GM18868 (cell line): ENCODE results near the gene CDK2.
"Not testable (repeated sequence)": the region's sequence is repeated elsewhere in the genome, so short reads cannot be mapped to it uniquely, and the experiment has no call there.

Experiments
- ATAC-seq: cut with Tn5 transposase; IDR thresholded peaks from one replicate; pipeline ENCODE4 v1.9.1; 2021; ENCODE audit warnings: mild to moderate bottlenecking, moderate library complexity; ENCODE audit not compliant: unreplicated experiment

Gene CDK2

DNA sequence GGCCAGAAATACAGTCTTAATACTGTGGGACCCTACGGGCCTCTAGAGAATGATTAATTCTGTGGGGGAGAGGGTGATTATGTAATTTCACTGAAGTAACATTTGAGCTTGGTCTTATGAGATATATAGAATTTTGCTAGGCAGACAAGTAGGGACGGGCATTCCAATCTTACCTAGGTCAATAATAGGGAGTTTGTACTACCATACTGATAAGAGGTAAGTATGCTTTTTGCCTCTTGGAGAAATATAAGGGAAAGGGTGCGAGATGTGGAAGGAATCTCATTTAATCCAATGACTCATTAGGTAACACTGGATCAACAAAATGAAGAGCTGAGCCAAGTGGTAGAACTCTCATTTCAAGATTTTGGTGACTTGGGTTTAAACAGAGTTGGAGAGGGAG is 12.4 kb downstream of the CDK2 start:
- no peak for ATAC-seq

DNA sequence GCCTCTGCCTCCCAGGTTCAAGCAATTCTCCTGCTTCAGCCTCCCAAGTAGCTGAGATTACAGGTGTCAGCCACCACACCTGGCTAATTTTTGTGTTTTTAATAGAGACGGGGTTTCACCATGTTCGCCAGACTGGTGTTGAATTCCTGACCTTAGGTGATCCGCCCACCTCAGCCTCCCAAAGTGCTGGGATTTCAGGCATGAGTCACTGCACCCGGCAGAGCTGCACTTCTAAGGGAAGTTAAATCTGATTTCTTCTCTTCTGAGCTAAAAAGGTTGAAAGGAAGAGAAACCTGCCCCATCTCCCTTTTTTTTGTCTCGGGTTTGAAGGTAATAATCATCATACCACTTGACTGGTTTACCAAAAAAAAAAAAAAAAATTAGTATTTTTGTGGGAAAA is 15.3 kb downstream of the CDK2 start:
- ATAC-seq = not testable (repeated sequence)

DNA sequence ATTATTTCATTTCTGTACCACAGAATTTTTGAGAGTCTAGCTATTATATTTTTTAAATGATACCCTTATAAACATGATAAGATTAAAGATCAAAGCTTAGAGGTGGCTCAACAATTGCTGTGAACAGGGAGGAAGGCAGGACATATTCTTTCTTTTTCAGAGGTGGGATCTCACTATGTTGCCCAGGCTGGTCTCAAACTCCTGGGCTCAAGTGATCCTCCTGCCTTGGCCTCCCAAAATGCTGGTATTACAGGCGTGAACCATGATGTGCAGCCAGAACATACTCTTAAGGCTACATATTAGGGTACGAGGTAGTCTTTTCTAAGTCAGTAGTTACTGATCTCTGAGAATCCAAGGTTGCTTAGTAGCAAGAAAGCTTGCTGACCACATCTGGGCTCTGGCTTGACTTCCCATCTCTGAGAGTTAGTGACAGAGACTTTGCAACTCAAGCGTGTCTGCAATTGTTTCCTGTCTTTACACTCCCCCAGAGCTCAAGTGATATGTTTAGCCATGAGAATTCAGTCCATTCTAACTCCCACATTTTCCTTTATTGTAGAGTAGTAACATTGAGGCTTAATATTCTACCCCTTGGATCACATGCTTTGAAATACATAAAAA is 15.8 kb downstream of the CDK2 start:
- ATAC-seq = peak; percentile 91

DNA sequence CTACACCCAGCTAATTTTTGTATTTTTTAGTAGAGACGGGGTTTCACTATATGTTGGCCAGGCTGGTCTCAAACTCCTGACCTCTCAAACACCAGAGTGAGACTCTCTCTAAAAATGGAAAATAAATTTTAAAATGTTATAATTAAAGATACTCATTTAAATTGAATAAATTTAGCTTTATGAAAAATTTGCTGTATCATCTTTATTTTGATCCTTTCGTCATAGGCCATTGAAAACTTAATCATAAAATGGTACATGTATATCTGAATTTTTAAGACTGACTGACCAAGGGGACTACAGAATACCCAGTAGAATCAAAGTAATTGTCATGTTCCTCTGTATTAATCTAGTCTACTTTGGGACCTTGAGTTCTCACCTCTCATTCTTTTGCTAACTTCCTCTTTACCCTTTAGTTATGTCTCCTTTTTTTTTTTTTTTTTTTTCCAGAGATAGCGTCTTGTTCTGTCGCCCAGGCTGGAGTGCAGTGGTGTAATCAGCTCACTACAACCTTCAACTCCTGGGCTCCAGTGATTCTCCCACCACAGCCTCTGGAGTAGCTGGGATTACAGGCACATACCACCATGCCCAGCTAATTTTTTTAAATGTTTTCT is 16.7 kb downstream of the CDK2 start:
- no peak for ATAC-seq

DNA sequence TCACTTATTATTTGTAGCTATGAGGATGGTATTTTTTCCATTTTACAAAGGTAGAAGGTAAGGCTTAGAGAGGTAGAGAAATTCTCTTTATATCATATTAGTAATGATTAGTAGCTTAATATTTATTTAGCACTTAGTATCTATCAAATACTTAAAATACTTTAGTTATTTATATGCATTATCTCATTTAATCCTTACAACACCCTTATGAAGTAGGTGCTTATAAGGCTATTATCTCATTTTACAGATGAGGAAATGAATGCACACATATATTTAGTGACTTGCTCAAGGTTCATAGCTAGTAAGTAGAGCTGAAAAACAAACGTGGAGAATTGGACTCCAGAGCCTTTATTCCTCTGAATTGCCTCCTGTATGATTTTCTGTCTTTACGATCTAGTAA is 18.2 kb downstream of the CDK2 start:
- no peak for ATAC-seq

DNA sequence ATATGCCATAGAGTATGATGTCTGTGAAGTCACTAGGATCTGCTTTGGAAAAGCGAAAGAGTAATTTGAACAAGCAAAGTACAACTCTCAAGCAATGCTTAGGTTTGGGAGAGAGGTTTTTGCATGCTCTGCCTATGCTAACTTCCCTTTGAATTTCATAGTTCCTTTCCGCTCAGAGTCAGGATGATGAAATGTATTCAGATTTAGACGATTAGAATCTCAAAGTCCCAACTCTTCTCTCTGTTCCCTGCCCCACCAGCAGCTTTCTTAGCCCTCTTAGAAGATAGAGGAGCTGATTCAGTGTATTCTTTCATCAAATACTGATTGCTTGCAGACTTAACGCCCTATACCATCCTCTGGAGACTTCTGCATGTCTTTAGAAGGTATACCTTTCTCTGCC is 18.7 kb downstream of the CDK2 start:
- no peak for ATAC-seq

DNA sequence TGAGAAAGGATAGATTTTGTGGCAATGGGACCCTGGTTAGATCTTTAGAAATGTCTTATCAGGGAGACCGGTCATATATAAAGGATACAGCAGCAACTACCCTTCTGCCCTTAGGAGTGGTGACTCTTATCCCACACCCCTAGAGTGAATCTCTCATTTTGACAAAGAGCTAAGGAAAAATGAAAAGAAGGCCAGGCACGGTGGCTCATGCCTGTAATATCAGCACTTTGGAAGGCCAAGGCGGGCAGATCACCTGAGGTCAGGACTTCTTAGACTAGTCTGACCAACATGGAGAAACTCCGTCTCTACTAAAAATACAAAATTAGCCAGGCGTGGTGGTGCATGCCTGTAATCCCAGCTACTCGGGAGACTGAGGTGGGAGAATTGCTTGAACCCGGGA is 19.3 kb downstream of the CDK2 start:
- not testable (repeated sequence) for ATAC-seq

DNA sequence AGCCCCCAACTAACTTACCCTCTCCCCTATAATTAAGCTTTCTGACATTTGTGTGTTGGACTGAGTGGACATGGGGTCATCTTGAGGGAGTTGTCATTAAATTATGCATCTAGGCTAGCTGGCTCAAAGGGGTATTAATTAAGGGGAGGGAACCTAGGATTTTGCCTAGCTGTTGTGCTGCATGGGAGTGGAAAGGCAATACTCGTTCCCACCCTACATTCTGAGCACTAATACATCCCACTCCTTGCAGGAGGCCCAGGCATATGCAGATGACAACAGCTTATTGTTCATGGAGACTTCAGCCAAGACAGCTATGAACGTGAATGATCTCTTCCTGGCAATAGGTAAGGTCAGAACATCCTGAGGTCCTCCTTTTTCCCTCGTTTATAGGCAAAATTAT is 24.5 kb downstream of the CDK2 start:
- no peak for ATAC-seq

DNA sequence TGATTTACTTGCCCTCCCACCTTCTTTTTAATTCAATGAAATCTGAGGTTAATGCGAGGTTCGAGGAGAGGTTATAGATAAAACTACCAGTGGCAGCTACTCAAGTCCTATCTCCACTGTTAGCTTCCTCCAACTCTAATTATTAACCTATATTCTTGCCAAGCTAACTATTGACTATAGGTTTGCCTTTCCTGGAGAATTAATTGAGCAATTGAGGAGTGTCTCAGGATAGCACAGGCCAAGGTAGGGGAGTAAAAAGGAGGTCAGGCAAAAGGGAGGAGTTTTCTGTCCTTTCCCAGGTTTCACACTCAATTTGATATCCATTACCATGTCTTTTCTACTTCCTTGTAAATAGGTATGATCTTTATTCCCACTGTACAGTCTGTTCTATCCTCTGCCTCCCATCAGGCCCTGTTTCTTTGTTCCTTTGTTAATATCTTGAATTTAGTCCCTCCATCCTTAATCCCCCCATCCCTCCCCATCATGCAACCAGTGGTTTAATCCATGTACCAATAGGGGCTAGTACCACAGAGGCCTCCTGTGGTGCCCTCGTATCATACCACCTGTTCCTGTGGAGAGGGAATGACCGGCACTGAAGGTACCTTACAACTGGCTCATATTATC is 26.7 kb downstream of the CDK2 start:
- no peak for ATAC-seq

DNA sequence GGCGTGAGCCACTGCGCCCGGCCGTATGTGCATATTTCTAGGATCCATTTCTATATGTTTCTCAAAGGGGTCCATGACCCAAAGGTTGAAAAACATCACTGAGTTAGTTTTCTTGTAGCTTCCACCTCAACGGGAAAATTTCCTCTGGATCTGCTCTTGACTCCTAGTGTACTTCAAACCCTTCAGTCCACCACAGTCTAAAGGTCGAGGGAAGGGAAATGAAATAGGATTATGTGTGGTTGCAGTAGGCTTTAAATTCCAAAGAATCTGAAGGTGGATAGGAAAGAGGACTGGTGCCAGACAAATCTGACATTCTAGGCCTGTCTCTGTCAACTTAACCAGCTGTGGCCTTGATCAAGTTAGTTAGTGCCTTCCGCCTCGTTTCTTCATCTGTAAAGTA is 28.7 kb downstream of the CDK2 start:
- no peak for ATAC-seq

DNA sequence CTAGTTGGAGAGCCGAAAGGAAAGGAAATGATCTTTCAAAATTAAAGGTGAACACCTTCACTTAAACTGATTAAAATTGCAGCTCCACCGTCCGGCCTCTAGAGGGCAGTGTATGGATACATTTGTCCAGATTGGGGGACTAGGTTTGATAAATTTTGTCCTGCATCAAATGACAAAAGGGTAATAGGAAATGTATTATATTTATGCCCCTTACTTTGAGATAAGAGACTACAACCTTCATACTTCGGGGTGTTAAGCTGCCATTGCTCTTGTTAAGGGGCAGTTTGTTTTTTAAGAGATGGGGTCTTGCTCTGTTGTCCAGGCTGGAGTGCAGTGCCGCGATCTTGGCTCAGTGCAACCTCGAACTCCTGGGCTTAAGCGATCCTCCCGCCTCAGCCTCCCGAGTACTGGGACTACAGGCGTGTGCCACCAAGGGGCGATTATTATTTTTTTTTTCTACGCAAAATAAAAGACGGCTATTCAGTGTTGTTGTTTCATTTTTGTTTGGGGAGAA is 29.6 kb downstream of the CDK2 start:
- no peak for ATAC-seq

DNA sequence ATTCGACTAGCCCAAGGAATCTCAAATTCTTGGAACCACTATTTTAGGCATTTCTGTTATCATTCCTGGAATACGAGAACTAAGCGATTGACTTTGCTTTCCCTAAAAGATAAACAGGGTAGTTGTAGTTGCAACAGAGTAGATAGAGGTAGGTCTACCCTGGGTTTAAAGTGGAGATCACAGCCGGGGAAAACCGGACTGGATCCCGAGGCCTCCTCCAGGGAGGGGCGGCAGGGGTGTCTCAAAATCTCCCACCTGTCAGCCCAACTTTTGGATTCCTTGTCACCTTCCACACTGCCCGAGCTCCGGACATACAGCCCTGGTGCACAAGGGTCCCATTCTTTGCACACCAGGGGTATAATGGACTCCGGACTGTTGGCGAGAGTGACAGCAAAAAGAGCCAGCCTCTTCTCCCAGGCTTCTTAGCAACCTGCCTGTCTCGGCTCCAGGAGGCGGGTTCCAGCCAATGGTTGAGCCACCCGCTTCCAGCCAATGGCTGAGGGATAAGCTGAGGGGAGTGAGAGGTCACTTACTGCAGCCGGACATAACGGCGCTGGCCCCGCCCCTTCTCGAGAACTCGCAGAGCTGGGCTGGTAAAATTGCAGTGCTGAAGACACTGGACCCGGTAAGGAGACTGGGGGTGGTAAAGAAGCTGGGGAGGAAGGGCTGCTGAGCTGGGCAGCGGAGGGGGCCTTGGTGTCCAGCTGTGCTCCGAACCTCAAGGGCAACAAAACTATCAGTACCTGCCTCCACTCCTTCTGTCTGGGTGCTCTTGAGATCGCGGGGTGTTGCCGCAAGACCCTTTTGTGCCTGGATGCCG is 30.3 kb downstream of the CDK2 start, which contains the start of gene SUOX:
TSS of gene SUOX (plus strand) at position 562 of the 820 bp plus-strand sequence. CDS start 4,946 bp downstream, outside the sequence.
- peak; percentile 99 for ATAC-seq

DNA sequence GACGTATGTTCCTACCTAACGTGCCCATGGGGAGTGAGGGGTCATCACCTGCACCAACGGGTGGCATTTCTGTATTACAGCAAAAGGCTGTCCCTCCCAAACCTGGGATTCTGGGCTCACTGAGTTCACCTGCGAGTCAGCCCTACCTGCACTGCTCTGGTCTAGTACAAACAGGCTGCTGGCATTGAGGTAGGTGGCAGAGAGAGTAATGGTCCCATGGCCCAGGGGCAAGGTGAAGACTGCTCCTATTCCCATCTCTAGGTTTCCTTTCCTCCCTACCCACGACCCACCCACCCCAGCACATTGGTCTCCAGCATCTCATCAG is 30.9 kb downstream of the CDK2 start:
- ATAC-seq = no peak

DNA sequence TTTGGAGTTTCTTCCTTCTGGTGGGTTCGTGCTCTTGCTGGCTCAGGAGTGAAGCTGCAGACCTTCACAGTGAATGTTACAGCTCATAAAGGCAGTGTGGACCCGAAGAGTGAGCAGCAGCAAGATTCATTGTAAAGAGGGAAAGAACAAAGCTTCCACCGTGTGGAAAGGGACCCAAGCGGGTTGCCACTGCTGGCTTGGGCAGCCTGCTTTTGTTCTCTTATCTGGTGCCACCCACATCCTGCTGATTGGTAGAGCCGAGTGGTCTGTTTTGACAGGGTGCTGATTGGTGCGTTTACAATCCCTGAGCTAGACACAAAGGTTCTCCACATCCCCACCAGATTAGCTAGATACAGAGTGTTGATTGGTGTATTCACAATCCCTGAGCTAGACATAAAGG is 32.9 kb downstream of the CDK2 start:
- ATAC-seq = not testable (repeated sequence)

DNA sequence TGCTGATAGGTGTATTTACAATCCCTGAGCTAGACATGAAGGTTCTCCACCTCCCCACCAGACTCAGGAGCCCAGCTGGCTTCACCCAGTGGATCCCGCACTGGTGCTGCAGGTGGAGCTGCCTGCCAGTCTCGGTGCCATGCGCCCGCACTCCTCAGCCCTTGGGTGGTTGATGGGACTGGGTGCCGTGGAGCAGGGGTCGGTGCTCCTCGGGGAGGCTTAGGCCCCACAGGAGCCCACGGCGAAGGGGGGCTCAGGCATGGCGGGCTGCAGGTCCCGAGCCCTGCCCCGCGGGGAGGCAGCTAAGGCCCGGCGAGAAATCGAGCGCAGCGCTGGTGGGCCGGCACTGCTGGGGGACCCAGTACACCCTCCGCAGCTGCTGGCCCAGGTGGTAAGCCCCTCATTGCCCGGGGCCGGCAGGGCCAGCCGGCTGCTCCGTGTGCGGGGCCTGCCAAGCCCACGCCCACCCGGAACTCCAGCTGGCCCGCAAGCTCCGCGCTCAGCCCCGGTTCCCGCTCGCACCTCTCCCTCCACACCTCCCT is 33.4 kb downstream of the CDK2 start:
- not testable (repeated sequence) for ATAC-seq

DNA sequence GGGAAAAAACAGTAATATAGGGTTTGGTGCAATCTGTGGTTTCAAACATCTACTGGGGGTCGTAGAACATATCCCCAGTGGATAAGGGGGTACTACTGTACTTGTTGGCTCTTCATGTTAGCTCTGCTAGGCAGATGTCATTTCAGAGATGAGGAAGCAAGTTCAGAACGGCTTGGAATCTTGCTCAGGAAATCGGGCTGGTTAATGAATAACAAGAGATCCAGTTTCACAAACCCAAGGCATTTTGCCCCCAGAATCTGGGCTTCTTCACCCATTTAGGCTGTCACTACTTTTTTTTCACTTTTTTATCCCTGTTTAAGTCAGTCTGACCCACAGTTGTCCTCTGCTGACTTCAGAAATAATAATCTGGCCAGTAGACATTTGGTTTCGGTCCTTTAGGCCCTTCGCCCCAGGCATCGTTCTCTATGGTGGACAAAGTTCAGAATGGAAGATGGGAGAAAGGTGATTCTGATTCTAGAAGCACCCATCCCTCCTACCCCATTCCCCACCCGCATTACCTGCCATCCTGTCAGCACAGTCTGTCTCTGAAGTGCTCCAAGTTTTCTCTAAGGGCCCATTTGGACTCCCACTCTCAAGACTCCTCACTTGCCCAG is 35.0 kb downstream of the CDK2 start:
- no peak for ATAC-seq

DNA sequence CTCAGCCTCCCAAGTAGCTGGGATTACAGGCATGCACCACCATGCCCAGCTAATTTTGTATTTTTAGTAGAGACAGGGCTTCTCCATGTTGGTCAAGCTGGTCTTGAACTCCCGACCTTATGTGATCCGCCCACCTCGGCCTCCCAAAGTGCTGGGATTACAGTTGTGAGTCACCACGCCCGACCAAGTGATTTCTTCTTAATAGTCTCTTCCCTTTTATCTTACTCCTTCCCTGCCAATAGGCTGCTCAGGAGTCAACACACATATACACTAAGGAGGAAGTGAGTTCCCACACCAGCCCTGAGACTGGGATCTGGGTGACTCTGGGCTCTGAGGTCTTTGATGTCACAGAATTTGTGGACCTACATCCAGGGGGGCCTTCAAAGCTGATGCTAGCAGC is 36.7 kb downstream of the CDK2 start:
- ATAC-seq = not testable (repeated sequence)

DNA sequence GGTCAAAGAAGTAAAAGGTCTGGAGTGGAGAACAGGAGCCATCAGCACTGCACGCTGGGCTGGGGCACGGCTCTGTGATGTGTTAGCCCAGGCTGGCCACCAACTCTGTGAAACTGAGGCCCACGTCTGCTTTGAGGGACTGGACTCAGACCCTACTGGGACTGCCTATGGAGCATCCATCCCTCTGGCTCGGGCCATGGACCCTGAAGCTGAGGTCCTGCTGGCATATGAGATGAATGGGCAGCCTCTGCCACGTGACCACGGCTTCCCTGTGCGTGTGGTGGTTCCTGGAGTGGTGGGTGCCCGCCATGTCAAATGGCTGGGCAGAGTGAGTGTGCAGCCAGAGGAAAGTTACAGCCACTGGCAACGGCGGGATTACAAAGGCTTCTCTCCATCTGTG is 37.6 kb downstream of the CDK2 start:
- ATAC-seq = no peak

DNA sequence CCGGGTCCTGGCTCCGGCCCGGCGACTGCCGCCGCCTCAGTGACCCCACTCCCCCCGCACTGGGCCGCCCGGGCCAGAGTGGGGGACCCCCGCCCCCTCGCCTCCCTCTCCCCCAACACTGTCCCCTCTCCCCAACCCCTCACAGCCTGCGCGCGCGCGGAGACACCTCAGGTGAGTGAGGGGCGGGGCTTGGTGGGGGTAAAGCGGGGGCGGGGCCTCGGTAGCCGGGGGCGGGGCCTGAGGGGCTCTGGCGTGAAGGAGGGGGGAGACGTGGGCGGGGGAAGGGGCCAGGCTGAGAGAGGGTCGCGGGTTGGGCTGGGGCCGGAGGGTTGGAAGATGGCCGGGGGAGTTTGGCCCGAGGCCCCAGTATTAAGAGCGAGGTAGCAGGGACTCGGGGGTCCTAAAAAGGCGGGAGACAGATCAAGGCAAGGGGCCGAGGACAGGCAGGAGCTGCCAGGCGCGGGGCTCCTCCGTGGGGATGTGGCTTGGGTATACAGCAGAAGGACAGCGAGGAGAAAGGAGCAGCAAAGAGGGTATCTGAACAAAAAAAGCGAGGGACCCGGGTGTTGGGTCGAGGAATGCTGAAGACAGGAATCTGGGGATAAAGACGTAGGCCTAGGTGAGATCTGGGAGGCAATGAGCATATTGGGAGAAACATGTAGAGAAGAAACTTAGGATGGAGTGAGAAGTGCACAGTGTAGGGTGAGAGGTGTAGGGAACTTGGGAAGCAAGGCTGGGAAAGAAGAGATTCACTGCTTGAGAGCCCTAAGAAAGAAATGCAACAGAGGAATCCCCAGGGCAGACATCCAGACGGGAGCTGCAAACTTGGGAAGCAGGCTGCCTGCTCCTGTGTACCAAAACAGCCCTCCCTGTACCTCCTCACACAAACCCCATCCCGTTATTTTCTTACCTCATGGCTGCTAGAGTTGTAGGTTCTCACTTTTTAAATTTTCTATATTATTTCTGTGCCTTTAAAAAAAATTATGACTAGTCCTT is 41.2 kb downstream of the CDK2 start:
- ATAC-seq = peak; percentile 37
